ENCODE measurements around the gene AZGP1. TPM values are rescaled to one million over a fixed set of nuclear protein-coding genes. Genes with fewer than 3 reads are reported as not detected.
A peak's percentile ranks its signal among the peaks of the same experiment; 100 is the strongest.

AZGP1 gene
- total and polyA plus RNA-seq, 2 of the 13 experiments (the other 11 are each of a cell fraction or from before 2014, with no cell fraction given): 93.8 to 229 TPM

GRCh38 chr7:100017300-100017699, 41.5 kb upstream of the AZGP1 start (continued):
- TF ChIP-seq SP2 (CRISPR knock-in tag; IDR thresholded peaks at IDR 0.05) (no peak), SAP130 (CRISPR knock-in tag; IDR thresholded peaks at IDR 0.05; ENCODE audit: low read depth) (peak; percentile 61), RXRA (CRISPR knock-in tag; IDR thresholded peaks at IDR 0.05) (peak; percentile 15; the same call in 1 of the 2 replicates), ZUFSP (CRISPR knock-in tag; IDR thresholded peaks at IDR 0.05; ENCODE audit: borderline replicate concordance) (no peak), SKI (IDR thresholded peaks at IDR 0.05; ENCODE audit: partially characterized antibody) (no peak), GATAD2A (CRISPR knock-in tag; IDR thresholded peaks at IDR 0.05) (peak; percentile 68; the same call in 1 of the 2 replicates), POLR2G (IDR thresholded peaks at IDR 0.05; ENCODE audit: low read depth, low read length) (peak; percentile 31; the same call in 1 of the 2 replicates), CREM (IDR thresholded peaks at IDR 0.05) (no peak; the same call in 1 of the 2 replicates), CREM (CRISPR knock-in tag; IDR thresholded peaks at IDR 0.05) (no peak), GABPB1 (CRISPR knock-in tag; IDR thresholded peaks at IDR 0.05) (peak; percentile 38), CHD4 (IDR thresholded peaks at IDR 0.05; ENCODE audit: borderline replicate concordance, low read length) (0 out of 2 replicates have a peak, but pooled peaks have one; percentile 20), KLF12 (CRISPR knock-in tag; IDR thresholded peaks at IDR 0.05; ENCODE audit: borderline replicate concordance) (no peak), GPN1 (CRISPR knock-in tag; IDR thresholded peaks at IDR 0.05; ENCODE audit: borderline replicate concordance) (no peak), MED1 (CRISPR knock-in tag; IDR thresholded peaks at IDR 0.05) (peak; percentile 60), FOXJ3 (CRISPR knock-in tag; IDR thresholded peaks at IDR 0.05; ENCODE audit: borderline replicate concordance) (peak; percentile 28; the same call in 1 of the 2 replicates), TEAD3 (CRISPR knock-in tag; optimal IDR thresholded peaks at IDR 0.05; ENCODE audit: borderline replicate concordance) (peak; percentile 31), SOX13 (IDR thresholded peaks at IDR 0.05) (no peak), SOX13 (CRISPR knock-in tag; conservative IDR thresholded peaks at IDR 0.05 in 1 of 2, IDR thresholded peaks at IDR 0.05 in 1 of 2) (peak; percentile 59 to 77; a peak in 2 of 4 replicates), STAG1 (CRISPR knock-in tag; IDR thresholded peaks at IDR 0.05) (0 out of 2 replicates have a peak, but pooled peaks have one; percentile 10), ATF6 (CRISPR knock-in tag; conservative IDR thresholded peaks at IDR 0.05) (no peak), SMARCE1 (IDR thresholded peaks at IDR 0.05; ENCODE audit: borderline replicate concordance) (no peak), PCBP2 (optimal IDR thresholded peaks at IDR 0.05; ENCODE audit: low read depth, low read length, poor library complexity, severe bottlenecking) (no peak), SCMH1 (CRISPR knock-in tag; IDR thresholded peaks at IDR 0.05; ENCODE audit: borderline replicate concordance) (no peak), NR2F6 (IDR thresholded peaks at IDR 0.05) (no peak), NR2F6 (CRISPR knock-in tag; IDR thresholded peaks at IDR 0.05) (no peak), HOXA9 (CRISPR knock-in tag; IDR thresholded peaks at IDR 0.05; ENCODE audit: borderline replicate concordance) (no peak), FOXK1 (CRISPR knock-in tag; IDR thresholded peaks at IDR 0.05; ENCODE audit: borderline replicate concordance, low read depth) (peak; percentile 90), PPARG (CRISPR knock-in tag; conservative IDR thresholded peaks at IDR 0.05) (peak; percentile 42; the same call in 1 of the 2 replicates)
- TF ChIP-seq, protein P1, sequence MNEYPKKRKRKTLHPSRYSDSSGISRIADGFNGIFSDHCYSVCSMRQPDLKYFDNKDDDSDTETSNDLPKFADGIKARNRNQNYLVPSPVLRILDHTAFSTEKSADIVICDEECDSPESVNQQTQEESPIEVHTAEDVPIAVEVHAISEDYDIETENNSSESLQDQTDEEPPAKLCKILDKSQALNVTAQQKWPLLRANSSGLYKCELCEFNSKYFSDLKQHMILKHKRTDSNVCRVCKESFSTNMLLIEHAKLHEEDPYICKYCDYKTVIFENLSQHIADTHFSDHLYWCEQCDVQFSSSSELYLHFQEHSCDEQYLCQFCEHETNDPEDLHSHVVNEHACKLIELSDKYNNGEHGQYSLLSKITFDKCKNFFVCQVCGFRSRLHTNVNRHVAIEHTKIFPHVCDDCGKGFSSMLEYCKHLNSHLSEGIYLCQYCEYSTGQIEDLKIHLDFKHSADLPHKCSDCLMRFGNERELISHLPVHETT (CRISPR knock-in tag; conservative IDR thresholded peaks at IDR 0.05): 0 out of 2 replicates have a peak, but pooled peaks have one; percentile 29

Data from HepG2 (cell line).